Activated CD4-positive, alpha-beta T cell treated with anti-CD3 and anti-CD28 coated beads, Interleukin-2, amount 10 ng/mL, durations not matched to agents 24 days and 14 days (primary cell): Measurements from ENCODE around the gene GATAD2A. TPM values are rescaled to one million over a fixed set of nuclear protein-coding genes. Genes with fewer than 3 reads are reported as not detected.
A peak's percentile ranks its signal among the peaks of the same experiment; 100 is the strongest.

Source experiments
- DNase-seq: peaks from one replicate; pipeline ENCODE4 v3.0.0; 2022
- H3K27ac Mint-ChIP-seq: one replicate; pipeline ENCODE4 v1.8.0; 2022; ENCODE audit warnings: mild to moderate bottlenecking, mixed read lengths
- H3K27me3 Mint-ChIP-seq: one replicate; pipeline ENCODE4 v1.8.0; 2022; ENCODE audit warnings: mixed read lengths
- H3K36me3 Mint-ChIP-seq: one replicate; pipeline ENCODE4 v1.8.0; 2022; ENCODE audit warnings: low read depth, mild to moderate bottlenecking, mixed read lengths
- H3K4me1 Mint-ChIP-seq: one replicate; pipeline ENCODE4 v1.8.0; 2021; ENCODE audit warnings: mixed read lengths
- H3K4me3 Mint-ChIP-seq: one replicate; pipeline ENCODE4 v1.8.0; 2022; ENCODE audit warnings: mild to moderate bottlenecking, moderate library complexity, mixed read lengths
- H3K9me3 Mint-ChIP-seq: one replicate; pipeline ENCODE4 v1.8.0; 2021; ENCODE audit warnings: mixed read lengths
- intact Hi-C: fragments of 100-400 bp; cut with micrococcal nuclease; formaldehyde crosslinking; loops from one replicate; pipeline ENCODE4 v1.15.1; 2023
- total RNA-seq: library from RNA; stranded (reverse); gene quantifications from 2 replicates; pipeline ENCODE4 v1.2.3, GENCODE V29; 2022

The GATAD2A gene
- total RNA-seq, 1 donor from 2014 or later, result 134 TPM

GRCh38 chr19:19537075-19538048 lies 131.9 kb downstream of the GATAD2A start:
- H3K27ac Mint-ChIP-seq, result peak overlapping the region; percentile 37

GRCh38 chr19:19538061-19538784 lies 132.7 kb downstream of the GATAD2A start, which contains the start of gene CILP2:
Gene CILP2 (plus strand): TSS chr19:19538265. CDS start chr19:19538350, 85 bp downstream.
- H3K27ac Mint-ChIP-seq, result peak within 1 kb of the TSS; percentile 37
- H3K4me3 Mint-ChIP-seq, result peak within 1 kb of the TSS; percentile 0
- peaks cover 21% of the 10 kb centered on the region for H3K4me1 Mint-ChIP-seq
- H3K36me3 Mint-ChIP-seq, result peaks cover 6% of the 10 kb centered on the region
- intact Hi-C loops, result loop anchor here (10.0 kb wide), 1 partner anchor 197 kb away; the partner anchor contains the start of gene ZNF14
- no peaks in the 10 kb centered on the region for H3K9me3 Mint-ChIP-seq
- peaks cover 17% of the 10 kb centered on the region for H3K27me3 Mint-ChIP-seq
- DNase-seq, result peak; percentile 72

More at GRCh38 chr19:19537075-19538048, 131.9 kb downstream of the GATAD2A start:
- H3K27me3 Mint-ChIP-seq, result peaks cover 17% of the 10 kb centered on the region
- DNase-seq, result no peak
- peaks cover 23% of the 10 kb centered on the region for H3K4me1 Mint-ChIP-seq
- intact Hi-C loops, result loop anchor here (10.0 kb wide), 1 partner anchor 197 kb away; the partner anchor contains the start of gene ZNF14
- no peaks in the 10 kb centered on the region for H3K9me3 Mint-ChIP-seq
- no peak overlapping the region for H3K4me3 Mint-ChIP-seq
- peaks cover 6% of the 10 kb centered on the region for H3K36me3 Mint-ChIP-seq

- Mint-ChIP-seq H3K4me3 (peak overlapping the region; percentile 0), H3K27ac (no peak overlapping the region), H3K9me3 (no peaks in the 10 kb centered on the region), H3K27me3 (peaks cover 17% of the 10 kb centered on the region), H3K4me1 (peaks cover 20% of the 10 kb centered on the region), H3K36me3 (peaks cover 6% of the 10 kb centered on the region)
- intact Hi-C loops, result loop anchor here (10.0 kb wide), 1 partner anchor 196 kb away; the partner anchor contains the start of gene ZNF14
- no peak for DNase-seq
These were observed 133.3 kb downstream of the GATAD2A start for GRCh38 chr19:19538785-19539166.

GRCh38 chr19:19539698-19540063 lies 134.2 kb downstream of the GATAD2A start:
- no peak overlapping the region for H3K27ac Mint-ChIP-seq
- no peak for DNase-seq
- no peaks in the 10 kb centered on the region for H3K9me3 Mint-ChIP-seq
- H3K4me3 Mint-ChIP-seq, result no peak overlapping the region
- peaks cover 16% of the 10 kb centered on the region for H3K4me1 Mint-ChIP-seq
- peaks cover 17% of the 10 kb centered on the region for H3K27me3 Mint-ChIP-seq
- peaks cover 3% of the 10 kb centered on the region for H3K36me3 Mint-ChIP-seq
- intact Hi-C loops, result loop anchor here (10.0 kb wide), 1 partner anchor 195 kb away; the partner anchor contains the start of gene ZNF14

GRCh38 chr19:19540064-19540714 lies 134.7 kb downstream of the GATAD2A start:
- H3K4me1 Mint-ChIP-seq, result peaks cover 16% of the 10 kb centered on the region
- peaks cover 17% of the 10 kb centered on the region for H3K27me3 Mint-ChIP-seq
- H3K36me3 Mint-ChIP-seq, result peaks cover 3% of the 10 kb centered on the region
- intact Hi-C loops, result no loop called here
- DNase-seq, result peak; percentile 84
- peak overlapping the region; percentile 74 for H3K4me3 Mint-ChIP-seq
- H3K27ac Mint-ChIP-seq, result peak overlapping the region; percentile 65
- H3K9me3 Mint-ChIP-seq, result no peaks in the 10 kb centered on the region

GRCh38 chr19:19540715-19541515 lies 135.4 kb downstream of the GATAD2A start:
- intact Hi-C loops, result no loop called here
- DNase-seq, result peak; percentile 92
- peaks cover 3% of the 10 kb centered on the region for H3K36me3 Mint-ChIP-seq
- peak overlapping the region; percentile 65 for H3K27ac Mint-ChIP-seq
- peak overlapping the region; percentile 74 for H3K4me3 Mint-ChIP-seq
- H3K27me3 Mint-ChIP-seq, result peaks cover 17% of the 10 kb centered on the region
- H3K4me1 Mint-ChIP-seq, result peaks cover 16% of the 10 kb centered on the region
- H3K9me3 Mint-ChIP-seq, result no peaks in the 10 kb centered on the region

- peak overlapping the region; percentile 74 for H3K4me3 Mint-ChIP-seq
- no peaks in the 10 kb centered on the region for H3K9me3 Mint-ChIP-seq
- H3K27me3 Mint-ChIP-seq, result peaks cover 17% of the 10 kb centered on the region
- intact Hi-C loops, result no loop called here
- DNase-seq, result no peak
- no peak overlapping the region for H3K27ac Mint-ChIP-seq
- H3K4me1 Mint-ChIP-seq, result peaks cover 16% of the 10 kb centered on the region
- peaks cover 3% of the 10 kb centered on the region for H3K36me3 Mint-ChIP-seq
These were observed 136.1 kb downstream of the GATAD2A start for GRCh38 chr19:19541616-19542015.

- Mint-ChIP-seq H3K27ac (no peak overlapping the region), H3K27me3 (peaks cover 14% of the 10 kb centered on the region), H3K4me1 (peaks cover 14% of the 10 kb centered on the region), H3K4me3 (no peak overlapping the region), H3K36me3 (no peaks in the 10 kb centered on the region), H3K9me3 (no peaks in the 10 kb centered on the region)
- intact Hi-C loops, result no loop called here
- DNase-seq, result no peak
These were observed 137.0 kb downstream of the GATAD2A start for GRCh38 chr19:19542507-19542906.

- intact Hi-C loops, result no loop called here
- Mint-ChIP-seq H3K27ac (no peak overlapping the region), H3K9me3 (no peaks in the 10 kb centered on the region), H3K36me3 (no peaks in the 10 kb centered on the region), H3K4me1 (peaks cover 12% of the 10 kb centered on the region), H3K4me3 (no peak overlapping the region), H3K27me3 (peaks cover 10% of the 10 kb centered on the region)
- DNase-seq, result no peak
These were observed 137.6 kb downstream of the GATAD2A start for GRCh38 chr19:19543101-19543500.

GRCh38 chr19:19543640-19544039 lies 138.2 kb downstream of the GATAD2A start:
- intact Hi-C loops, result no loop called here

GRCh38 chr19:19544257-19544953 lies 138.9 kb downstream of the GATAD2A start:
- Mint-ChIP-seq H3K4me3 (no peak overlapping the region), H3K4me1 (peaks cover 8% of the 10 kb centered on the region), H3K27ac (no peak overlapping the region), H3K9me3 (no peaks in the 10 kb centered on the region), H3K36me3 (no peaks in the 10 kb centered on the region), H3K27me3 (peaks cover 5% of the 10 kb centered on the region)
- intact Hi-C loops, result no loop called here
- DNase-seq, result no peak

More at GRCh38 chr19:19543640-19544039, 138.2 kb downstream of the GATAD2A start:
- Mint-ChIP-seq H3K36me3 (no peaks in the 10 kb centered on the region), H3K9me3 (no peaks in the 10 kb centered on the region), H3K4me1 (peaks cover 10% of the 10 kb centered on the region), H3K27me3 (peaks cover 7% of the 10 kb centered on the region), H3K4me3 (no peak overlapping the region), H3K27ac (no peak overlapping the region)
- no peak for DNase-seq

- no peak for DNase-seq
- Mint-ChIP-seq H3K27ac (no peak overlapping the region), H3K36me3 (no peaks in the 10 kb centered on the region), H3K27me3 (peaks cover 5% of the 10 kb centered on the region), H3K4me1 (peaks cover 8% of the 10 kb centered on the region), H3K9me3 (no peaks in the 10 kb centered on the region), H3K4me3 (no peak overlapping the region)
- intact Hi-C loops, result no loop called here
These were observed 139.6 kb downstream of the GATAD2A start for GRCh38 chr19:19544954-19545591.
